Stimulated activated naive CD8-positive, alpha-beta T cell treated with anti-CD3 and anti-CD28 coated beads, Interleukin-15, Interleukin-2, amounts not matched to agents 100 ng/mL and 50 ng/mL, for 24 hours (primary cell): ENCODE data around the gene OR9I1.

Source experiments
- H3K27ac Mint-ChIP-seq: one replicate; pipeline ENCODE4 v1.8.0; 2021; ENCODE audit warnings: mild to moderate bottlenecking, mixed read lengths
- H3K27me3 Mint-ChIP-seq: one replicate; pipeline ENCODE4 v1.8.0; 2021; ENCODE audit warnings: mixed read lengths
- H3K36me3 Mint-ChIP-seq: one replicate; pipeline ENCODE4 v1.8.0; 2021; ENCODE audit warnings: low read depth, mixed read lengths
- H3K4me1 Mint-ChIP-seq: one replicate; pipeline ENCODE4 v1.8.0; 2021; ENCODE audit warnings: low read depth, mixed read lengths
- H3K4me3 Mint-ChIP-seq: one replicate; pipeline ENCODE4 v1.8.0; 2021; ENCODE audit warnings: mild to moderate bottlenecking, mixed read lengths
- H3K9me3 Mint-ChIP-seq: one replicate; pipeline ENCODE4 v1.8.0; 2021; ENCODE audit warnings: mixed read lengths

OR9I1 gene

GRCh38 chr11:58125469-58125868, at the start of gene OR9I1:
Gene OR9I1, minus strand, starts transcription at chr11:58125530. Its CDS starts 6,086 bp downstream, at chr11:58119444.
- H3K4me3 Mint-ChIP-seq: no peak within 1 kb of the TSS
- no peaks in the 10 kb centered on the region for H3K36me3 Mint-ChIP-seq
- no peaks in the 10 kb centered on the region for H3K4me1 Mint-ChIP-seq
- H3K27me3 Mint-ChIP-seq: peaks cover 13% of the 10 kb centered on the region
- no peaks in the 10 kb centered on the region for H3K9me3 Mint-ChIP-seq
- no peak within 1 kb of the TSS for H3K27ac Mint-ChIP-seq

DNA sequence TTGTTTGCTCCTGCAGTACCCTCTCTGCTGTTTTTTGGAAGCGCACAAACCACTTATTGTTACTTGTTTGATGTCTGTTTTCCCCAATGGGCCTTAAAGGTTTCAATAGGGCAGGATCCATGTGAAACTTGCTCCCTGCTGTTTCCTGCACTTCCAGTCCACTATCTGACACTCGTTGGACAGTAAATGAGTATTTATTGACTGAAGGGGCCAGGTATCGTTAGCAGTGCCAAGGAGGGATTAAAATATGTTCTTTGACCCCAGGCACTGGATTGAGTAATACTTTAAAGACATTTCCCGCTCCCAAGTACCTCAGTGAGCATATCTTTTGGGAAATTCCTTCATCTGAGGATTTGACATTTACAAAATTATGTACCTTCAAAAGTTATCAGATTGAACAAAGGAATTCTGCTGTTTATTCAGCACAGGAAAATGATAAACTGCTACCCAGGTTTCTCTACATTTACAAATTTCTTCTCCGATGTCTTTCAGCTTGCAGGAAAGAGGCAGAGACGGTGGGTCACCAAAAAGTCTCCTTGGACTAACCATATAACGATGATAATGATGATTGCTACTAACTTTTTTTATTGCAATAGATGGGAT, 40.3 kb upstream of the OR9I1 start:
- Mint-ChIP-seq H3K36me3 (no peaks in the 10 kb centered on the region), H3K27me3 (peaks cover 9% of the 10 kb centered on the region), H3K4me1 (no peaks in the 10 kb centered on the region), H3K27ac (no peak overlapping the region), H3K9me3 (no peaks in the 10 kb centered on the region), H3K4me3 (no peak overlapping the region)

DNA sequence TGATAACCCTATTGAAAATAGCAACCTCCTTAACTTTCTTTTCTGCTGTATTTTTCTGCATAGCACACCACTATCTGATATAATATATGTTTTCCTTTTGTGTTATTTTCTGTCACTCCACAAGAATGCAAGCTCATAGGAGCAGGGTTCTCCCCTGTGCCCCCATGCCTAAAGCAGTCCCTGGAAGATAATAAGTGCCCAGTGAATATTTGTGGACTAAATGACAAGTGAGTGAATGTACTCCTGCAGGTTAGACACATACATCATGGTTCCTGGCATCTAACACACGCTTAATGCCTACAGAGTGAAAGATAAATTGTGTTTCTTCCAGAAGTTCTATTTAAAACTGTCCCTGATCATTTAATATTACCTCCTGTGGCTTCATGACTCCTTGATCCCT, 39.7 kb upstream of the OR9I1 start:
- H3K27me3 Mint-ChIP-seq: peaks cover 5% of the 10 kb centered on the region
- no peaks in the 10 kb centered on the region for H3K9me3 Mint-ChIP-seq
- H3K4me1 Mint-ChIP-seq: no peaks in the 10 kb centered on the region
- H3K4me3 Mint-ChIP-seq: no peak overlapping the region
- H3K27ac Mint-ChIP-seq: no peak overlapping the region
- H3K36me3 Mint-ChIP-seq: no peaks in the 10 kb centered on the region

DNA sequence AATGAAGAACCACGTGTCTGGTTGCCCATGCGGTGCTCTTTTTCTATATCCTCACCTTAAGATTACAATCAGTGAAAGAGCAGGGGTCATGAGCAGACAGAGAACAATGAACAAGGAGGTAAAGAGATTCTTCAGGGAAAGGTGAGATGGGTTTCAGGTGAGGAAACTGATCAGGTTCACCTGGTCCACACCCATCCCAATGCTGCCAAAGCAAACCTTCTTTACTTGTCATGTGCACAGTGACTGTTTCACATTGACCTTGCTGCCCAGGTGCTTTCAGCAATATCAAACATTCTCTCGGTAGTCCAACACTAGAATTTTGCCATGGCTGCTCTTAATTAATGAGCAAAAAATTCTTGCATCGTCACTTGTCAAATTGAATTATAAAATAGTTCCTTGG, 39.1 kb upstream of the OR9I1 start:
- Mint-ChIP-seq H3K4me3 (no peak overlapping the region), H3K27ac (no peak overlapping the region)

GRCh38 chr11:58152781-58153180, 27.5 kb upstream of the OR9I1 start:
- Mint-ChIP-seq H3K4me3 (no peak overlapping the region), H3K27me3 (peaks cover 8% of the 10 kb centered on the region)

More for the DNA sequence above, 39.1 kb upstream of the OR9I1 start:
- H3K27me3 Mint-ChIP-seq: peaks cover 5% of the 10 kb centered on the region
- H3K4me1 Mint-ChIP-seq: no peaks in the 10 kb centered on the region
- H3K9me3 Mint-ChIP-seq: no peaks in the 10 kb centered on the region
- no peaks in the 10 kb centered on the region for H3K36me3 Mint-ChIP-seq

GRCh38 chr11:58142761-58143160, 17.4 kb upstream of the OR9I1 start:
- no peaks in the 10 kb centered on the region for H3K36me3 Mint-ChIP-seq

More at GRCh38 chr11:58152781-58153180, 27.5 kb upstream of the OR9I1 start:
- no peaks in the 10 kb centered on the region for H3K4me1 Mint-ChIP-seq
- no peak overlapping the region for H3K27ac Mint-ChIP-seq
- no peaks in the 10 kb centered on the region for H3K9me3 Mint-ChIP-seq
- H3K36me3 Mint-ChIP-seq: no peaks in the 10 kb centered on the region

DNA sequence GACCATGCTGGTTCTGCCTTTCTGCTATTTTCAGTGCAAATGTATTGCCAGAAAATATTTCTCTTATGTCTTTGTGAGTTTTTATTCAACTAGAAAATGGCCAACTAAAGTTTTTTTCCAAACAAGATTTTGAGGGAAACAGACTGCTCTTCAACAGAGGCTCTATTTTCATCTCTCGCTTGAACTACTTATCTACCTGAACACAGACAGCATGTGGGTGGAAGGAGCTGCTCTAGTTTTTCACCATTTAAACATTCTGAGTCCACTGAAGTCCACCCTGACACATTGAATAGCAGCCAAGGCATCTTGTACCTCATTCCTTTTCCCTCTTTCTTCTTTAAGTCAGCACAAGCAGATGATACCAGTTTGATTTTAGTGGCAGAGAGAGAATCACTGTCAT, 9.8 kb upstream of the OR9I1 start:
- Mint-ChIP-seq H3K27ac (no peak overlapping the region), H3K4me1 (no peaks in the 10 kb centered on the region), H3K27me3 (peaks cover 3% of the 10 kb centered on the region), H3K4me3 (no peak overlapping the region), H3K9me3 (no peaks in the 10 kb centered on the region), H3K36me3 (no peaks in the 10 kb centered on the region)

More at GRCh38 chr11:58142761-58143160, 17.4 kb upstream of the OR9I1 start:
- H3K9me3 Mint-ChIP-seq: no peaks in the 10 kb centered on the region
- peaks cover 19% of the 10 kb centered on the region for H3K27me3 Mint-ChIP-seq
- H3K27ac Mint-ChIP-seq: no peak overlapping the region
- H3K4me3 Mint-ChIP-seq: no peak overlapping the region
- no peaks in the 10 kb centered on the region for H3K4me1 Mint-ChIP-seq

- Mint-ChIP-seq H3K4me3 (no peak overlapping the region), H3K27me3 (peaks cover 3% of the 10 kb centered on the region), H3K27ac (no peak overlapping the region), H3K36me3 (no peaks in the 10 kb centered on the region), H3K4me1 (no peaks in the 10 kb centered on the region), H3K9me3 (no peaks in the 10 kb centered on the region)
These were observed 8.8 kb upstream of the OR9I1 start for GRCh38 chr11:58134151-58134550.

GRCh38 chr11:58133309-58134076, 8.2 kb upstream of the OR9I1 start:
- H3K36me3 Mint-ChIP-seq: no peaks in the 10 kb centered on the region
- H3K4me1 Mint-ChIP-seq: no peaks in the 10 kb centered on the region
- H3K27me3 Mint-ChIP-seq: peaks cover 3% of the 10 kb centered on the region
- H3K27ac Mint-ChIP-seq: no peak overlapping the region
- no peak overlapping the region for H3K4me3 Mint-ChIP-seq
- no peaks in the 10 kb centered on the region for H3K9me3 Mint-ChIP-seq

- H3K27me3 Mint-ChIP-seq: peaks cover 10% of the 10 kb centered on the region
- H3K4me1 Mint-ChIP-seq: no peaks in the 10 kb centered on the region
- H3K4me3 Mint-ChIP-seq: no peak overlapping the region
- no peak overlapping the region for H3K27ac Mint-ChIP-seq
- H3K9me3 Mint-ChIP-seq: no peaks in the 10 kb centered on the region
- no peaks in the 10 kb centered on the region for H3K36me3 Mint-ChIP-seq
These were observed 2.0 kb upstream of the OR9I1 start for GRCh38 chr11:58127350-58127749.

DNA sequence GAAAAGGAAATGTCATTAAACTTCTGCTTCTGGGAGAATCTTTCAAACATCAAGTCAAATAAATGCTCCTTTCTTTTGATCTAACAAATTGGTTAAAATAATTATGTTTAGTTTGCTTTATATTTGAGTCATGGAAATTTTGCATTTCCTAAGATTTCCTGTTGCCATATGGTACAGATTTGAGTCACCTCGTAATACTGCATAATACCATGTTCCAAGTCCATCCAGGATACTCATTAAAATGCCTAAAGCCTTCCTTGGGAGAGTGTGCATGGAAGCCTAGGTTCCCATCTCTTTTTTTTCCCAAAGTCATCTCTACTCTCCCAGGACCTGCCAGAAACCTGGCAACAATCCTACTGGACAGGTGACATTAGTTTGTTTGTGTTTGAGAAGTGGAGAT, 4.2 kb downstream of the OR9I1 start:
- Mint-ChIP-seq H3K27me3 (peaks cover 23% of the 10 kb centered on the region), H3K9me3 (no peaks in the 10 kb centered on the region), H3K36me3 (no peaks in the 10 kb centered on the region), H3K27ac (no peak overlapping the region), H3K4me1 (no peaks in the 10 kb centered on the region), H3K4me3 (no peak overlapping the region)

DNA sequence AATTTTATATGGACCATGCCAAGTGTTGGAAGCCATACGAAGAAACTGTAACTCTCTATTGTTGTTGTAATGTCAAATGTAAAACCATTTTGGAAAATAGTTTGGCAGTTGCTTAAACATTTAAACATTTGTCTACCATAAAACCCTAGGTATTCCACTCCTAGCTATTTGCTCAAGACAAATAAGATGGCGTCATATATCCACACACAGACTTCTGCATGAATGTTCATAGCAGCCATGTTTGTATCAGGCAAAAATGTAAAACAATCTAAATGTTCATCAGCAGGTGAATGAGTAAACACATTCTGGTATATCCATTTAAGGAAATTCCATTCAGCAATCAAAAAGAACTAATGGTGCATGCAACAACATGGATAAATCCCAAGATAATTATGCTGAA, 27.9 kb downstream of the OR9I1 start:
- H3K4me1 Mint-ChIP-seq: no peaks in the 10 kb centered on the region
- no peak overlapping the region for H3K4me3 Mint-ChIP-seq
- H3K36me3 Mint-ChIP-seq: no peaks in the 10 kb centered on the region
- no peak overlapping the region for H3K27ac Mint-ChIP-seq
- peaks cover 5% of the 10 kb centered on the region for H3K9me3 Mint-ChIP-seq
- peaks cover 4% of the 10 kb centered on the region for H3K27me3 Mint-ChIP-seq

- Mint-ChIP-seq H3K9me3 (peaks cover 10% of the 10 kb centered on the region), H3K27me3 (peaks cover 10% of the 10 kb centered on the region), H3K4me1 (no peaks in the 10 kb centered on the region), H3K36me3 (no peaks in the 10 kb centered on the region), H3K4me3 (no peak overlapping the region), H3K27ac (no peak overlapping the region)
These were observed 38.8 kb downstream of the OR9I1 start for GRCh38 chr11:58086528-58086927.

DNA sequence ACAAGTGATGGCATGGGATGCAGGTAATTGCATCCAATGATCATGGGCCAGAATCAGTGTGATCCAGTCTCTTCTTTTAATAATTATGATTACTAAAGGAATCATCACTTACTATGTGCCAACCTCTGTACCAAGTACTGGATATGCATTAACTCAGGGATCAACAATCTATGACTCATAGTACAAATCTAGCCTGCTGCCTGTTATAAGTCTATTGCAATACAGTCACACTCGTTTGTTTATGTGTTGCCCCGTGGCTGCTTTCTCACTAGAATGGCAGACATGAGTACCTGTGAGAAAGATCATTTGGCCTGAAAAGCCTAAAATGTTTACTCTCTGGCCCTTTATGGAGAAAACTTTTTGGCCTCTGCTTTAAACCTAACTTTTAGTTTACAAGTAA, 49.5 kb downstream of the OR9I1 start:
- Mint-ChIP-seq H3K27me3 (peaks cover 7% of the 10 kb centered on the region), H3K4me3 (no peak overlapping the region), H3K4me1 (no peaks in the 10 kb centered on the region), H3K9me3 (no peaks in the 10 kb centered on the region), H3K36me3 (no peaks in the 10 kb centered on the region), H3K27ac (no peak overlapping the region)

GRCh38 chr11:58070585-58070984, 54.7 kb downstream of the OR9I1 start:
- Mint-ChIP-seq H3K27me3 (peaks cover 7% of the 10 kb centered on the region), H3K9me3 (no peaks in the 10 kb centered on the region), H3K36me3 (no peaks in the 10 kb centered on the region), H3K27ac (no peak overlapping the region), H3K4me3 (no peak overlapping the region), H3K4me1 (no peaks in the 10 kb centered on the region)

DNA sequence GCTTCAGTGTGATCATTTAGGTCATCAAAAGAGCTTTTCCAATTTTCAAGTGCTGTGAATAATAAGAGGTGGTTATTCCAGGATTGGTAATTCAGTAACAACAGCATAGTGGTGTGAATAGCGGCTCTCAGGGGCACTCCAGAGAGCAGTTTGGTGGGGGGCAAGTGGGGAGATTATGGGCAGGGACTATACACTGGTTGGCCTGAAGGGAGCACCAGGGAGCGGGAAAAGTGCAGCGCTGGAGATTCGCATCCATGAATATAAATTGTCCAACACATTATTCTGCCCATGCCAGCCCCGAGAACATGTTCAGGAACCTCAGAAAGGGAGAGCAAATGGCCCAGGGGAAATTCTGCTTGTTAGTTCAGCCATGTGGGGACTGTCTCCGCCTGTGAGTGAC, 56.7 kb downstream of the OR9I1 start:
- H3K27ac Mint-ChIP-seq: no peak overlapping the region
- no peak overlapping the region for H3K4me3 Mint-ChIP-seq
- H3K27me3 Mint-ChIP-seq: peaks cover 5% of the 10 kb centered on the region
- H3K4me1 Mint-ChIP-seq: no peaks in the 10 kb centered on the region
- no peaks in the 10 kb centered on the region for H3K36me3 Mint-ChIP-seq
- no peaks in the 10 kb centered on the region for H3K9me3 Mint-ChIP-seq
